HG03460 (cell line): ENCODE results near the gene PLEK.
A peak's percentile ranks its signal among the peaks of the same experiment; 100 is the strongest.
"Not testable (repeated sequence)": the region's sequence is repeated elsewhere in the genome, so short reads cannot be mapped to it uniquely, and the experiment has no call there.

ENCODE experiments used
- ATAC-seq: cut with Tn5 transposase; IDR thresholded peaks from one replicate; pipeline ENCODE4 v1.9.1; 2021; ENCODE audit not compliant: unreplicated experiment

Gene PLEK

GRCh38 chr2:68352651-68353391 is 12.3 kb upstream of the PLEK start:
- ATAC-seq, result no peak

DNA sequence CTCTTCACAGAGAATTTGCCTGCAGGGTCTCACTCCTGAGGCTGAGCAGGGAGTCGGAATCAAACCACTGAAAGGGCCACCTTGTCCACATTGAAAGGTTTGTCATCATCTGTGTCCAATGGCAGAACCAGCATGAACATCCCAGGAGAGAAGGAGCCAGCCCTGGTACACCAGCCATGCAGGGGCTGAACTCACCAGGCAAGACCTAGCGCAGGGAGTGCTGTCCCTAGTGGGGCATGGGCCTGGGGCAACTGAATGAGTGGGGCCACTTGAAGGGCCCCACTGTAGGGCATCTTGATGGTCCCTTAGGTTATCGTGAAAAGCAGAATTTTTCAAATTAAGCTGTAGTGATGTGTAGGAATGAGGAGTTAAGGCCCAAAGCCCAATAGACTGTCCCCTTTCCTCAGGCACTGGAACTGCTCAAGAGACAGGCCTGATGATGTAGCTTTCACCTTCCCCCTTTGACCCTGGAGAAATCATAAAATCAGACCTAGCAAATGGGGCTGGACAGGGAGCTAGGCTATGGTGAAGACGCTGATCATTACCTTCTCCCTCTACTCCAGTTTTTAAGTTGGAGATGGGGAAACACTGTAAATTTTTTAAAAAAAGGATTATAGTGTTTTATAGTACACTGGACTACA is 8.4 kb upstream of the PLEK start:
- ATAC-seq, result no peak

DNA sequence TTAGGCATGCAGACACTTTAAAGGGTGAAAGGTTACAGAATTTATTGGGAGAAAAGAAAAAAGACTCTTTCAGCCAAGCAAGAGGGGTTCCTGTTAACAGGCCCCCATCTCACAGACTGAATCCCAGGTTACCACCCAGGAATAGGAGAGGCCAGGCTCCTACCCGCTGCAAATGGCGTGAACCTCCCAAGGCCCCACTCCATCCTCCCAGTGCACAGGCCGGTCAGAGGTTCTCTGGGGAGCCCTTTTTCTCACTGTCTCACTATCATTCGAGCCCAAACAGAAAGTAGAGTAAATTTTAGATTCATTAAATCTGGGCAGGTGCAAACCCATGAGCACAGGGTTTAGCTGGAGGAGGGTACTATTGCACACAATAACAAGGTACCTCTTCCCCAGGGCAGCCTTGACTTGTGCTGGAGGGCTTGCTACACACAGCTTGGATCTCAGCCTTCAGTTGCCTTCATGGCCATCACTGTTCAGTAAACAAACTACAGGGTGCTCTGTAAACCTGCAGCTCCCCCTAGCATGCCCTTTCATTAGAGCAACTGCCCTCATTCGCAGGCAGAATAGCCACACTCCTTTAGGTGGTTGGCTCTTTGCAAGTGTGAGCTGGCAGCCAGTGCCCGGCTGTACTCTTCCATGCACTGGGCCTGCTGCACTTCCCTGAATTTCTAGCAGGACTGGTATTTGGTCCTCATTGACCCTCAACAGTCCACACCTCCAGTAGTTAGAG is 7.3 kb upstream of the PLEK start:
- peak; percentile 62 for ATAC-seq

GRCh38 chr2:68359889-68360288 is 5.2 kb upstream of the PLEK start:
- ATAC-seq, result no peak

- peak; percentile 36 for ATAC-seq
These were observed 3.0 kb upstream of the PLEK start for GRCh38 chr2:68362069-68362468.

DNA sequence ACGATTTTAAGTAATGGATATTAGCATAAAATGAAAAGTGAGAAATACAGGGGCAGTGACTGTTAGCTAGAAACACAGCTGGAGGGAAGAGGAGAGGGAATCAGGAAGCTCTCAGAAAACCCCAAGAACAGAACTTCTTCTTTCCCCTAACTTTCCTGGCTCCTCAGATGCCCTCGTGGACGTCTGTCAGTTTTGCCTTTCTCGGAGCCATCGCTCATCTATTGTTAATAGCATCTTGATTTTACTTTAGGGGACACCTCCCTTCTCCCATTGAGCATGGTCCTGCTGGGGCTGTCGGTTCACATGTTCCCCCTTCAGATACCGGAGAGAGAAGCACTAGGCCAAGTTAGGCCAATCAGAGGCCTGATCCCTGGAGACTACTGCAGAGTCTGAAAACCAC is 2.3 kb upstream of the PLEK start:
- no peak for ATAC-seq

DNA sequence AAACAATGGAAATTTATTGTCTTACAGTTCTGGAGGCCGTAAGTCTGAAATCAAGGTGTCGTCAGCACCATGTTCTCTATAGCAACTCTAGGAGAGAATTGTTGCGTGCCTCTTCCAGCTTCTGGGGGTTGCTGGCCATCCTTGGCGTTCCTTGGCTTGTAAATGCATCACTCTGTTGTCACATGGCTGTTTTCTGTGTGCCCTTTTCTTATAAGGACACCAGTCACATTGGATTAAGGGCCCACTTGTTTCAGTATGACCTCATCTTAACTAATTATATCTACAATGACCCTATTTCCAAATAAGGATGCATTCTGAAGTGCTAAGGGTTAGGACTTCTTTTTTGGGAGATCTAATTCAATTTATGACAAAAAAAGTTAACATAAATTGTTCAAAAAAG is 1.4 kb upstream of the PLEK start:
- ATAC-seq, result no peak

DNA sequence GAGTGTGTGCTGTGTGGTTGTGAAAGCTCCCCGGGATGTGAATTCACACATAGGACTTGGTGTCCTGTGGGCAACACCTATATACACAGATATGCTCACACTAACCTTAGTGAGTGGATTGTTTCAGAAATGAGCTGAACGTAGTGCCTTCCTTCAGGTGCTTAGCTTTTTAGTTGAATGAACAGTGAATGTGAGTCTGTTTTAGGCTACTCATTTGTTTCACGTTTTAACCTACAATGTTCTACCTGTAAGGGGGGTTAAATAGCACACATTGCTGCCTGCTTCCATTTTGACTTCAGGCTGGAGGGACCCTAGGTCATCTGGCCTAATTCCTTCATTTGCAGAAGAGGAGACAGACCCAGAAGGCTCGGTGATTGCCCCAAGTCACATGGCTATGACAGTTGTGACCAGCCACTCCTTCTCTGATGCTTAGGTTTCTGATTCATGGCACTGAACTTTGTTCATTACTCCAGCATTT is 1.0 kb downstream of the PLEK start:
- no peak for ATAC-seq

- ATAC-seq, result no peak
These were observed 3.0 kb downstream of the PLEK start for GRCh38 chr2:68367953-68368653.

GRCh38 chr2:68368654-68369336 is 3.7 kb downstream of the PLEK start:
- ATAC-seq, result no peak

DNA sequence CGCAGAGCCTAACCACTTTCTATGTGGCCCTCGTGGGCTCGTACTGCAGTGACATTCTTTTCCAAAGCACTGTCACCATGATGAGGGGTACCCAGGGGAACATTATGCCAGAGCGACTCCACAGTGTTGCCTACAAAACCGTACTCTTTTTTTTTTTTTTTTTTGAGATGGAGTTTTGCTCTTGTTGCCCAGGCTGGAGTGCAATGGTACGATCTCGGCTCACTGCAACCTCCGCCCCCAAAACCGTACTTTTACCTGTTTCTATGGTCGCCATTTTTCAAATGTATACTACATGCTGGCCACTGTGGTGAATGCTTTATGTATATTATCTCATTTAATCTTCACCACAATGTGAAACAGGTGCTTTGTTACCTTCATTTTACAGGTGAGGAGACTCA is 4.3 kb downstream of the PLEK start:
- no peak for ATAC-seq

GRCh38 chr2:68371138-68371537 is 6.1 kb downstream of the PLEK start:
- ATAC-seq, result no peak

DNA sequence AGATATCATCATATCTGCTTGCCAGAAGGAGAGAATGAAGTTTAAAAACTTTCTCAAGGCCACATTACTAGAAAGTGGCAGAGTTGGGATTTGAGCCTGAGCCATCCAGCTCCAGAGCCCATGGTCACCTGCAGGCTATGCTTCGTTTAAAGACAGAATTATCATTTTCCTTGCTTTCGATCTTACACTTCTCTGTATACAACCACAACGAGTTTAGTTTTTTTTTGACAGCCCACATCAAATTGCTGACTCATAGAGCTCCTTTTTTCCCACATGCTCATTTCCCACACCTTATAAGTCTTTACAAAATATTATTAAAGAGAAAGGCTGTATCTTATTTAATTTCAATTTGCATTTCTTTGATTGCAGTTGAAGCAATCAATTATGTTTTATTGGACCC is 6.5 kb downstream of the PLEK start:
- no peak for ATAC-seq

- no peak for ATAC-seq
These were observed 7.4 kb downstream of the PLEK start for GRCh38 chr2:68372485-68372884.

DNA sequence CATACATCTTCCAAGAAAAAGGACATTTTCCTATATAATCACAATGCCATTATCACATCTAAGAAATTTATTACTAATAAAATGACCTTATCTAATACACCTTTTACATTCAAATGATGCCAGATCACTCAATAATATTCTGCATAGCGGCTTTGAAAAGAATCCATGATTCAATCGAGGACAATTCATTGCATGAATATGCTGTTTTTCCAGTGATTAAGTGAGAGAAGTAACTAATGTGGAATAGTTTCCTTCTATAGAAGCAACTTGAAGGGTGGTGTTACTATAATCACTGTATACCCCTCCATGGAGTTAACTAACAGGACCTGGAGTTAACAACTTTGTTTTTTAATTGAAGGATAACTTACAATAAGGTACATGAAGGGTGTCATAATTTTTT is 9.1 kb downstream of the PLEK start:
- no peak for ATAC-seq

DNA sequence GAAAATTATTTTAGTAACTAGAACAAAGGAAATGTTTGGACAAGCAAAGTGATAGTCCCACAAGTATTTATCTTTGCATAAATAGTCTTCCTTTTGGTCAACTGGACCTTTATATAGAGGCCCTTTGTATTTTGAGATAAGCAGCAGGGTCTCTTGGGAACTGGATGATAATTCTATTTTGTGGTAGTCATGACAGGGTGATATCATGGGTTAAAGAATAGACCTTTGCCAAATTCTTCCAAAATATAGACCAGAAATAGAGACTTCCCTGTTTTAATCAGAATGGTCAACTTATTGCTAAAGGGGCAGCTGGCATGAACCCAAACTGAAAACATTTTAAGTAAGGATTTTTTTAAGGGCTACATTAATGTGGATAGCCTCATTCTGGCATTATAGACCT is 10.5 kb downstream of the PLEK start:
- no peak for ATAC-seq

DNA sequence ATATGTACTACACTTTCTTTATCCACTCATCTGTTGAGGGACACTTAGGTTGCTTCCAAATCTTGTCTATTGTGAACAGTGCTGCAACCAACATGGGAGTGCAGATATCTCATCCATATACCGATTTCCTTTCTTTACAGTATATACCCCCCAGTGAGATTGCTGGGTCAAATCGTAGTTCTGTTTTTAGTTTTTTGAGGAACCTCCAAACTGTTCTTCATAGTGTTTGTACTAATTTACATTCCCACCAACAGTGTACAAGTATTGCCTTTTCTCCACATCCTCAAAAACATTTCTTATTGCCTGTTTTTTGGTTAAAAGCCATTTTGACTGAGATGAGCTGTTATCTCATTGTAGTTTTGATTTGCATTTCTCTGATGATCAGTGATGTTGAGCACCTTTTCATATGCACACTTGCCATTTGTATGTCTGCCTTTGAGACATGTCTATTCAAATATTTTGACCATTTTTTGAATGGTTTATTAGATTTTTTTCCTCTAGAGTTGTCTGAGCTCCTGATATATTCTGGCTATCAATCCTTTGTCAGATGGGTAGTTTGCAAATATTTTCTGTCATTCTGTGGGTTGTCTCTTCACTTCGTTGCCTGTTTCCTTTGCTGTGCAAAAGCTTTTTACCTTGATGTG is 12.2 kb downstream of the PLEK start:
- peak; percentile 32 for ATAC-seq

- not testable (repeated sequence) for ATAC-seq
These were observed 13.7 kb downstream of the PLEK start for GRCh38 chr2:68378779-68379178.

DNA sequence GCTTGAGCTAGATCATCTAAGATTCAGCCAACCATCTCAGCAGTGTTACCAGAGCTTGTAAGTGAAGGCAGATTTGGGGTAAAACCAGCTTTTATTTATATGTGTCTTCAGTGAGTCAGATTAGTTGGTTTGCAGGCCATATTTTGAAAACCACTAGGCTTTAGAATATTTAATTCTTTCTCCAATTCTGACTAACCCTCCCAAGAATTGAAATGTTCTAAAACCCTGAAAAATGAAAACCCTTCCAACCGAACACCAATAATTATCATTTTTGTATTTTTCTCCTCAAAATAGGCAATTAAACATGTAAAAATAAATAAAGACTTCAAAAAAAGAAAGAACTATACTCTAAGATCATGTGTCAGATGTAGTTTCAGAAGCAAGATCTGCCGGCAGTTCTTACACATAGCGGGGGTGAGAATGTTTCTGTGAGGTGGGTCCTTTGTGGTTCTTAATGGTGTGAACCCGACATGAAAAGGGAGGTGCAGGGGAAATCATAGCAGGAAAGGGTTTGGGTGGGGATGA is 14.2 kb downstream of the PLEK start:
- ATAC-seq, result peak; percentile 45

DNA sequence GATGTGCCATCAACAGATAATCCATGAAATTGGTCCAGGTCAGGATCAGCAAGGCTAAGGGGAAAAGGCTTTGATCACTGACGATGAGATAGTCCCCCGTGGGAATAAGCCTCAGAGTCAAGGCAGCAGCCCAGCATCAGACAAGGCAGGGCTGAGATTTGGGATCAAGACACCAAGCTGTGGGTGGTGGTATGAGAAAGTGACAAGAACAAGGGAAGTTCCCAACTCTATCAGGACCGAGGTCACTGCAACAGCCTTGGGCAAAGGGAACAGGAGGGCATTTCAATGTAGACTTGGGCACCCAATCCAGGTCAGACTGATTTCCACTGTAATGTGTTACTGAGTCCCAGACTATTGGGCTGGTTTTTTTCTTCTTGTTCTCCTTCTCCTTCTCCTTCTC is 18.7 kb downstream of the PLEK start:
- ATAC-seq, result no peak
